Daoy (cell line): ENCODE data around the gene LRRTM3. TPM values are rescaled to one million over a fixed set of nuclear protein-coding genes. Genes with fewer than 3 reads are reported as not detected.

ENCODE experiments used
- DNase-seq: peaks from one replicate; pipeline ENCODE4 v3.0.0-alpha.2; 2015; ENCODE audit warnings: low read depth
- total RNA-seq: library from RNA; depleted of rRNA; stranded (reverse); fragments of >200 nt; shearing (Covaris generic); gene quantifications from 2 replicates; pipeline ENCODE4 v1.2.3, GENCODE V29; 2014

The LRRTM3 gene
- total RNA-seq, 1 experiment from 2014 or later, result not detected

GRCh38 chr10:66931949-66932343, 6.1 kb downstream of the LRRTM3 start:
- DNase-seq, result no peak

GRCh38 chr10:66934711-66935110, 8.9 kb downstream of the LRRTM3 start:
- no peak for DNase-seq

GRCh38 chr10:66940965-66941364, 15.1 kb downstream of the LRRTM3 start:
- no peak for DNase-seq

GRCh38 chr10:66941491-66941890, 15.7 kb downstream of the LRRTM3 start:
- no peak for DNase-seq

GRCh38 chr10:66942407-66942806, 16.6 kb downstream of the LRRTM3 start:
- DNase-seq, result no peak

- DNase-seq, result no peak
Measured at GRCh38 chr10:66943590-66943989, 17.8 kb downstream of the LRRTM3 start.

GRCh38 chr10:66951896-66952295, 26.1 kb downstream of the LRRTM3 start:
- DNase-seq, result no peak

- DNase-seq, result no peak
Measured at GRCh38 chr10:66958466-66958865, 32.6 kb downstream of the LRRTM3 start.

GRCh38 chr10:66964946-66965345, 39.1 kb downstream of the LRRTM3 start:
- DNase-seq, result no peak

- DNase-seq, result no peak
Measured at GRCh38 chr10:66980246-66980815, 54.5 kb downstream of the LRRTM3 start.

- DNase-seq, result no peak
Measured at GRCh38 chr10:66981361-66982052, 55.7 kb downstream of the LRRTM3 start.

GRCh38 chr10:66982053-66982420, 56.2 kb downstream of the LRRTM3 start:
- DNase-seq, result no peak

GRCh38 chr10:66982792-66983474, 57.1 kb downstream of the LRRTM3 start:
- no peak for DNase-seq

GRCh38 chr10:66983475-66983818, 57.6 kb downstream of the LRRTM3 start:
- no peak for DNase-seq

- no peak for DNase-seq
Measured at GRCh38 chr10:66990143-66990830, 64.5 kb downstream of the LRRTM3 start.

GRCh38 chr10:66996996-66997395, 71.2 kb downstream of the LRRTM3 start:
- no peak for DNase-seq

GRCh38 chr10:66999762-67000545, 74.1 kb downstream of the LRRTM3 start:
- no peak for DNase-seq

GRCh38 chr10:67004690-67005089, 78.9 kb downstream of the LRRTM3 start:
- no peak for DNase-seq

- no peak for DNase-seq
Measured at GRCh38 chr10:67005981-67006380, 80.1 kb downstream of the LRRTM3 start.

GRCh38 chr10:67011480-67011879, 85.6 kb downstream of the LRRTM3 start:
- no peak for DNase-seq

GRCh38 chr10:67011981-67012380, 86.1 kb downstream of the LRRTM3 start:
- DNase-seq, result no peak

GRCh38 chr10:67015225-67015624, 89.4 kb downstream of the LRRTM3 start:
- no peak for DNase-seq
